Measurements from ENCODE around the gene UBE3C.
A peak's percentile ranks its signal among the peaks of the same experiment; 100 is the strongest.

UBE3C gene

GRCh38 chr7:157299317-157299612 lies 160.5 kb downstream of the UBE3C start:
- DNase-seq, result no peak

- peak; percentile 49 for DNase-seq
These were observed 161.1 kb downstream of the UBE3C start for GRCh38 chr7:157299613-157300368.

GRCh38 chr7:157300369-157300825 lies 161.7 kb downstream of the UBE3C start:
- DNase-seq, result no peak

GRCh38 chr7:157301610-157302120 lies 162.9 kb downstream of the UBE3C start:
- DNase-seq, result no peak

- no peak for DNase-seq
These were observed 168.4 kb downstream of the UBE3C start for GRCh38 chr7:157306846-157307838.

GRCh38 chr7:157309988-157310668 lies 171.4 kb downstream of the UBE3C start:
- no peak for DNase-seq

- DNase-seq, result no peak
These were observed 172.0 kb downstream of the UBE3C start for GRCh38 chr7:157310676-157311185.

GRCh38 chr7:157312941-157313340 lies 174.2 kb downstream of the UBE3C start:
- no peak for DNase-seq

- DNase-seq, result no peak
These were observed 174.9 kb downstream of the UBE3C start for GRCh38 chr7:157313645-157314044.

GRCh38 chr7:157318015-157318706 lies 179.4 kb downstream of the UBE3C start:
- DNase-seq, result no peak
